Measurements from ENCODE around the gene SOX5.
"Not testable (repeated sequence)": the region's sequence is repeated elsewhere in the genome, so short reads cannot be mapped to it uniquely, and the experiment has no call there.

SOX5 gene

GRCh38 chr12:23491029-23491428 lies 458.4 kb downstream of the SOX5 start:
- not testable (repeated sequence) for ATAC-seq (ENCODE audit: low read depth); H3K27me3 Mint-ChIP-seq; H3K9me3 Mint-ChIP-seq; H3K36me3 Mint-ChIP-seq; H3K4me1 Mint-ChIP-seq; H3K4me3 Mint-ChIP-seq; H3K27ac Mint-ChIP-seq; DNase-seq (ENCODE audit: low spot score in 2 of 2)

- H3K27me3 Mint-ChIP-seq: no peaks in the 10 kb centered on the region
- peaks cover 1% of the 10 kb centered on the region for H3K36me3 Mint-ChIP-seq
- ATAC-seq (ENCODE audit: low read depth) (no peak), DNase-seq (ENCODE audit: low spot score in 2 of 2) (no peak)
- H3K4me1 Mint-ChIP-seq: peaks cover 4% of the 10 kb centered on the region
- peaks cover 2% of the 10 kb centered on the region for H3K9me3 Mint-ChIP-seq
- H3K4me3 Mint-ChIP-seq: no peak overlapping the region
- H3K27ac Mint-ChIP-seq: peak overlapping the region; percentile 26
Observed at GRCh38 chr12:23488130-23488529, 461.3 kb downstream of the SOX5 start.

- ATAC-seq (ENCODE audit: low read depth): no peak
- Mint-ChIP-seq H3K27ac (no peak overlapping the region), H3K27me3 (no peaks in the 10 kb centered on the region), H3K9me3 (peaks cover 3% of the 10 kb centered on the region), H3K36me3 (no peaks in the 10 kb centered on the region), H3K4me1 (peaks cover 4% of the 10 kb centered on the region), H3K4me3 (no peak overlapping the region)
- no peak for DNase-seq (ENCODE audit: low spot score in 2 of 2)
Observed at GRCh38 chr12:23484238-23484637, 465.2 kb downstream of the SOX5 start.

GRCh38 chr12:23482571-23482970 lies 466.9 kb downstream of the SOX5 start:
- peaks cover 11% of the 10 kb centered on the region for H3K9me3 Mint-ChIP-seq
- H3K27ac Mint-ChIP-seq: no peak overlapping the region

More at GRCh38 chr12:23482571-23482970, 466.9 kb downstream of the SOX5 start:
- ATAC-seq (ENCODE audit: low read depth) (no peak), DNase-seq (ENCODE audit: low spot score in 2 of 2) (no peak)
- no peaks in the 10 kb centered on the region for H3K27me3 Mint-ChIP-seq
- no peaks in the 10 kb centered on the region for H3K4me1 Mint-ChIP-seq
- H3K4me3 Mint-ChIP-seq: no peak overlapping the region
- peaks cover 2% of the 10 kb centered on the region for H3K36me3 Mint-ChIP-seq

Measured in memory B cell (primary cell).